IPS-18a (cell line): ENCODE results near the gene MAP4K5.
"Not testable (repeated sequence)": the region's sequence is repeated elsewhere in the genome, so short reads cannot be mapped to it uniquely, and the experiment has no call there.

Experiments
- H3K27ac ChIP-seq: one replicate; pipeline ENCODE4 v1.5.1; 2013; ENCODE audit warnings: low read length
- H3K27me3 ChIP-seq: one replicate; pipeline ENCODE4 v1.6.1; 2013; ENCODE audit warnings: mild to moderate bottlenecking, low read length; ENCODE audit not compliant: control insufficient read depth, insufficient read depth
- H3K36me3 ChIP-seq: one replicate; pipeline ENCODE4 v1.6.1; 2013; ENCODE audit warnings: low read depth, low read length; ENCODE audit not compliant: control insufficient read depth
- H3K4me1 ChIP-seq: one replicate; pipeline ENCODE4 v1.6.1; 2013; ENCODE audit warnings: low read depth, low read length; ENCODE audit not compliant: control insufficient read depth
- H3K4me3 ChIP-seq: one replicate; pipeline ENCODE4 v1.5.1; 2013; ENCODE audit warnings: low read length
- H3K9ac ChIP-seq: one replicate; pipeline ENCODE4 v1.6.1; 2013; ENCODE audit warnings: mild to moderate bottlenecking, low read length, moderate library complexity
- H3K9me3 ChIP-seq: one replicate; pipeline ENCODE4 v1.6.1; 2013; ENCODE audit warnings: low read depth, low read length; ENCODE audit not compliant: control insufficient read depth

The MAP4K5 gene

DNA sequence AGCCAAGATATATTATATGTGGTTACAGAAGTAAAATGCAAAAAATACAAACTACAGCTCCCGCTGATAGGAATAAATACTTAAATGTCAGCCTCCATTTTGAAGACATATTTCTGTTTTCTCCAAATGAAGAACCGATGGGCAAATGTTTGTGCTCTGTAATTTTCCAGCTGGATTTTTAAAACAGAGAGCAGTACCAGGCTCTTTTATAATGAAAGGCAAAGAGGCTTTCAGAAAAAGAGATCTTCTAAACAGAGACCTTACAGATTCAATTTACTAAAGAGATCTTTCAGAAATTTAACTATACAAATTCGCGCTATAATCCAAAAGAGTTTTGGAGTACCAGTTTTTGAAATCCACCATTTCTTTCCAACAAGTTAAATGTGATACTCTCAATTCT, 19.9 kb downstream of the MAP4K5 start:
- Histone ChIP-seq H3K27ac (no peak overlapping the region), H3K36me3 (no peaks in the 10 kb centered on the region), H3K4me3 (no peak overlapping the region), H3K9ac (no peak overlapping the region), H3K4me1 (no peaks in the 10 kb centered on the region), H3K27me3 (no peaks in the 10 kb centered on the region), H3K9me3 (no peaks in the 10 kb centered on the region)

DNA sequence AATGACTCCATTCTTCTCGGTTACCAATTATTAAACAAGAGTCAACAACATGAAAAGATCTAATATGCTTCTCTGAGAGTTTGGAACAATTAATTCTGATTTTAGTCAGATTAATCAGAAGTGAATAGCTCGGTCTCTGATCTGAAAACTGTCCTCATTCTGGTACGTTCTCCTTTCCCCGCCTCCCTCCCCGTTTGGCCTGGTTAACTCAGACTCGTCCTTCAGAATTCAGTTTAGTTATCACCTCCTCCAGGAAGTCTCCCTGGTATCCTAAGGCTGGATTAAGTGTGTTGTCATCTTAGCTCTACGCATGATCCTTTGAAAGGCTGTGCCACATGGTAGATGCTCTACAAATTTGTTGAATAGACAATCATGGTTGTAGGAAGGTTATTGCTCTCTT, 22.2 kb downstream of the MAP4K5 start:
- Histone ChIP-seq H3K4me1 (no peaks in the 10 kb centered on the region), H3K4me3 (no peak overlapping the region), H3K9me3 (no peaks in the 10 kb centered on the region), H3K9ac (no peak overlapping the region), H3K36me3 (no peaks in the 10 kb centered on the region), H3K27me3 (no peaks in the 10 kb centered on the region), H3K27ac (no peak overlapping the region)

DNA sequence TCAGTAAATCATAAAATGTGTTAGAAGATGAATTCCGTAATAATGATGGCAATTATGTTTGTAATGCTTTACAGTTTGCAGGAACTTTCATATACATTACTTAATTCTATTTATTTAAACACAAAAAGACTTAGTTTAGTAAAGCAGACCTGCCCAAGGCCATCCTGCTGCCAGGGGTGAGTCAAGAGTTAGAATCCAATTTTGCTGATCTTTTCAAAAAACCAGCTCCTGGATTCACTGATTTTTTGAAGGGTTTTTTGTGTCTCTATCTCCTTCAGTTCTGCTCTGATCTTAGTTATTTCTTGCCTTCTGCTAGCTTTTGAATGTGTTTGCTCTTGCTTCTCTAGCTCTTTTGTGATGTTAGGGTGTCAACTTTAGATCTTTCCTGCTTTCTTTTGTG, 25.3 kb downstream of the MAP4K5 start:
- not testable (repeated sequence) for H3K9ac ChIP-seq, H3K27me3 ChIP-seq, H3K4me1 ChIP-seq, H3K9me3 ChIP-seq, H3K4me3 ChIP-seq, H3K27ac ChIP-seq
- H3K36me3 ChIP-seq, result peaks cover 12% of the 10 kb centered on the region

DNA sequence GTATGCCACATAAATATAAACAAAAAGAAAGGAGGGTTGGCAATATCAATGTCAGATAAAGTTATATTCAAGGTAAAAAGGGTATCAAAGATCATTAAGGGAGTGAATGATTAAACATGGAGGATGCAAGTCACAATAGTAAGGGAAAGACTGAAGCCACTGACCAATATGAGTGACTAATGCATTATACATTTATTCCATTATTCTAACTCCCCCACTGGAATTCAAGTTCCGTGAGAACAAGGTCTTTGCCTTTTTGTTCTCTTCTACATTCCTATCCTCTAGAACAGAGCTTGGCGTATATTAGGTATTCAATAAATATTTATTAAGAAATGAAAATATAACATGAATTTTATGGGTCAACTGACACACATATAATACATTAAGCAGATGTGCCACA, 30.7 kb downstream of the MAP4K5 start:
- no peak overlapping the region for H3K27ac ChIP-seq
- H3K4me3 ChIP-seq, result no peak overlapping the region
- peaks cover 15% of the 10 kb centered on the region for H3K36me3 ChIP-seq
- no peaks in the 10 kb centered on the region for H3K27me3 ChIP-seq
- H3K9ac ChIP-seq, result no peak overlapping the region
- no peaks in the 10 kb centered on the region for H3K4me1 ChIP-seq
- H3K9me3 ChIP-seq, result no peaks in the 10 kb centered on the region

DNA sequence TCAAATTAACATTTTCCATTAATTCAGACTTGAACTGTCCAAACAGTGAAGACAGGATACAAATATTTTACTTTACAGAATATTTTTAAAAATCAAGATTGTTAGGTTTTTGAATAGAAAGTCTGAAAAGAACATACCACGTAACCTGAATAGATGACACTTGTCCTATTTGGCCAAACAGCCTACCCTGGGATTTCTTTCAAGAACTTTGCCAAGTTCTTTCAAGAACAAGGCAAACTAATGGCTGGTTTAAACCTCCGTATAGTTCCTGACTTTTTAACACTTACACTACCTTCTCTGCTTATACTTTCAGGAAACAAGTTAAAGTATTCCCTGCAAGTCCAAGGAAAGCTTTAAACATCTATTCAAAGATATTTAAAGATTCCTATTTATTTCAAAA, 35.0 kb downstream of the MAP4K5 start:
- Histone ChIP-seq H3K4me3 (no peak overlapping the region), H3K9ac (no peak overlapping the region), H3K27me3 (no peaks in the 10 kb centered on the region), H3K4me1 (no peaks in the 10 kb centered on the region), H3K9me3 (no peaks in the 10 kb centered on the region), H3K27ac (no peak overlapping the region), H3K36me3 (peaks cover 4% of the 10 kb centered on the region)

DNA sequence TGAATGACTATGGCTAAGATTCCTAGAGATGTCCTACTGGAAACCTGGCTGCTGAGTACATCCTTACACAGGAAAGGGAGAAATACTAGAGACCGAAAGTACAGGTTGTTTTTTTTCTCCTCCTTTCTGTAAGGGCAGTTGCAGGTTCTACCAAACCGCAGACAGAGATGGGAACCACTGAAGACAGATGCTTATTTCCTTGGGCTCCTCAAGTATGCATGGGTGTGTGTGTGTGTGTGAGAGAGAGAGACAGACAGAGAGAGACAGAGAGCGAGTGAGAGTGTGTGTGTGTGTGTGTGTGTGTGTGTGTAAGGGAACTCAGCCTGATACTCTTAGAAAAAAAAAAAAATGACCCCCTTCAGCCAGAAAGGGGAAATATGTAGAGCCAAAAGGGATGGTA, 42.5 kb downstream of the MAP4K5 start:
- H3K4me1 ChIP-seq, result no peaks in the 10 kb centered on the region
- no peak overlapping the region for H3K4me3 ChIP-seq
- H3K27me3 ChIP-seq, result no peaks in the 10 kb centered on the region
- no peak overlapping the region for H3K9ac ChIP-seq
- no peak overlapping the region for H3K27ac ChIP-seq
- H3K9me3 ChIP-seq, result no peaks in the 10 kb centered on the region
- H3K36me3 ChIP-seq, result peaks cover 3% of the 10 kb centered on the region

DNA sequence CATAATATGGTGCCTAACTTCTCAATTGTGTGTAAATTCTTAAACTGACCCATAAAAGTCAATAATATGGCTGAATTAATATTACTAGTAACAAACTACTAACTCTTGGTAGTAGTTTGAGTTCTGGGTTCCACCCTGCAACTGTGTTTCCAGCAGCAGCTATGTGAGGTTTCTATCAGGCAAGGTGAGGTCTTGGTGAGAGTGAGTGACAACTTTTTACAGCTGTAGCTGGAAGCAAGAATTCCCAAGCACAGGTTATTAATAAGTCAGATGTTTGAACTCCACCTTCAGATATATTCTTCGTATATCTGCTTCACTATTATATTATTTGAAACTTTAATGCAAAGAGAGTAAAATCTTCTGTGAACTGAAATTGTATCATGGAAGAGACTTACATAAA, 43.8 kb downstream of the MAP4K5 start:
- Histone ChIP-seq H3K27ac (no peak overlapping the region), H3K9ac (no peak overlapping the region), H3K9me3 (no peaks in the 10 kb centered on the region), H3K4me3 (no peak overlapping the region), H3K4me1 (no peaks in the 10 kb centered on the region), H3K27me3 (no peaks in the 10 kb centered on the region), H3K36me3 (peaks cover 3% of the 10 kb centered on the region)

DNA sequence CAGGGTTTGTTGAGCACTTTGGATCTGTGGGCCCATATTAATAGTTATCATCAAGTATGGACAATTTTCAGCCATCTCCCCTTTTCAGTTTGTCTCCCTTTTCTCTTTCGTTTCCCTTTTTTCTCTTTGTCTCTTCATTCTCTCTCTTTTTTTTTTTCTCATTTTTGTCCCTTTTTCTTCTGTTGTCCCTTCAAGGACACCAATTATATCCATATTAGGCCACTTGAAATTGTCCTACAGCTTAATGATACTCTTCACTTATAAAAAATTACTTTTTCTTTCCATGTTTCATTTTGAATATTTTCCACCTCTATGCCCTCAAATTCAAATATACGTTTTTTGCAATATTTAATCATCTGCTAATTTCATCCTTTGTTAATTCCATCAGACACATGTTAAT, 53.3 kb downstream of the MAP4K5 start:
- Histone ChIP-seq H3K9me3 (no peaks in the 10 kb centered on the region), H3K4me3 (no peak overlapping the region), H3K27ac (no peak overlapping the region), H3K9ac (no peak overlapping the region), H3K27me3 (no peaks in the 10 kb centered on the region), H3K36me3 (peaks cover 9% of the 10 kb centered on the region), H3K4me1 (no peaks in the 10 kb centered on the region)

DNA sequence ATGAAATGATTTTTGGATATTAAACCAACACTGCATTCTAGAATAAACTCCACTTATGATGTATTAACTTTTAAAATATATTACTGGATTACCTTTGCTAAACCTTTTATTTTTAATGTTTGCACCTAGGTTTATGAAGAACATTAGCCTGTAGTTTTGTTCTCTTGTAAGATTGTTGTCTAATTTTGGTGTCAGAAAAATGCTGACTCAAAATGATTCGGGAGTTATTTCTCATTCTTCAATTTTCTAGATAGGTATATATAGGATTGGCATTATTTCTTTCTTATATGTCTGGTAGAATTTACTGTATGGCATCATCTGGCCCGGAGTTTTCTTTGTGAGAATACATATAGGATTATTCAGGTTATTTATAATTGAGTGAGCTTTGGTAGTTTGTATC, 54.6 kb downstream of the MAP4K5 start:
- no peaks in the 10 kb centered on the region for H3K27me3 ChIP-seq
- no peak overlapping the region for H3K27ac ChIP-seq
- peaks cover 20% of the 10 kb centered on the region for H3K36me3 ChIP-seq
- no peaks in the 10 kb centered on the region for H3K9me3 ChIP-seq
- no peak overlapping the region for H3K4me3 ChIP-seq
- no peak overlapping the region for H3K9ac ChIP-seq
- H3K4me1 ChIP-seq, result no peaks in the 10 kb centered on the region

DNA sequence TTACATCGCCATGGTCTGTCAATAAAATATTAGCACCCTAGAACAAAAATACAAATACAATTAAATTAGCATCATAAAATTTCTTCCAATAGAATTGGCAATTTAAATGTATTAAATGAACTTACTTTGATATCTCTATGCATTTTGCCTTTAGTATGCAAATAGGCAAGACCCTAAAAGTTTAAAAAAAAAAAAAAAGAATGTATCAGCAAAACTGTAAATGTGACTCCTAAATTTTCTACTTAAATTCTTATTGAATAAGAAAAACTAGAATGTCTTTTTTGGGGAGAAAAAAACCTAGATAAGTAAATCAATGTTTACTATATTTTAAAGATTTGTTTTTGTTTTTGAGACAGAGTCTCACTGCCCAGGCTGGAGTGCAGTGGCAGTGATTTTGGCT, 56.2 kb downstream of the MAP4K5 start:
- Histone ChIP-seq H3K27me3 (no peaks in the 10 kb centered on the region), H3K36me3 (peaks cover 35% of the 10 kb centered on the region), H3K9me3 (no peaks in the 10 kb centered on the region), H3K4me1 (no peaks in the 10 kb centered on the region), H3K4me3 (no peak overlapping the region), H3K9ac (no peak overlapping the region), H3K27ac (no peak overlapping the region)

DNA sequence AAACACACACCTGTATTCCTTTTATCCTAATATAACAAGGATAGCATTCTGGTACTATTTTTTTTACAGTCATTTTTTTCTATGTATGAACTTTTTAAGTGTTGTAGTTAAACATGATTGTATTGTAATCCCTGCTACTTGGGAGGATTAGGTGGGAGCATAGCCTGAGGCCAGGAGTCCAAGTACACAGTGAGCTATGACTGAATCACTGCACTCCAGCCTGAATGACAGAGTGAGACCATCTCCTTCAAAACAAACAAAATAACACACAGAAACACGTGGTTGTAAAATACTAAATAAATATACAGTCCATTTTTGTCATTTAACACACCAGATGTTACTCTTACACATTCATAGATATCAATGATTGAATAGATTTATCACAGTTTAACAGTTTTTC, 56.9 kb downstream of the MAP4K5 start:
- Histone ChIP-seq H3K36me3 (peaks cover 35% of the 10 kb centered on the region), H3K4me3 (no peak overlapping the region), H3K4me1 (no peaks in the 10 kb centered on the region), H3K9ac (no peak overlapping the region), H3K27ac (no peak overlapping the region), H3K27me3 (no peaks in the 10 kb centered on the region), H3K9me3 (no peaks in the 10 kb centered on the region)

DNA sequence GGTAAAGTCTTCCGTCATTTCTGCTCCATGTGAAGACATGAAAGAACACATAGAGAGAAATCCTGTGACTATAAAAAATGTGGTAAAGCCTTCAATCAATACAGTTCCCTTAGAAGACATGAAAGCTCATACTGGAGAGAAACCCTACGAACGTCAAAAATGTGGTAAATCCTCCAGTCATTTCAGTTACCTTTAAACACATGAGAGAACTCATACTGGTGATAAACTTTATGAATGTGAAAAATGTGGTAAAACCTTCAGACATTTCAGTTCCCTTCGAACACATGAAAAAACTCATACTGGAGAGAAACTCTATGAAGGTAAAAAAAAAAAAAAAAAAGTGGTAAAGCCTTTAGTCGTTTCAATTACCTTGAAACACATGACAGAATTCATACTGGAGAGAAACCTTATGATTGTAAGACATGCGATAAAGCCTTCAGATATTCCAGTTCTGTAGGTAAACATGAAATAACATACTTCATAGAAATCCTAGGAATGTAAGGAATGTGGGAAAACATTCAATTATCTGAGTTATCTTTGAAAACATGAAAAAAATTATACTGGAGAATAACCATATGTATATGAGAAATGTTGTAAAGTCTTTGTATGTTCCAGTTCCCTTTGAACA, 60.4 kb downstream of the MAP4K5 start:
- H3K9ac ChIP-seq, result no peak overlapping the region
- no peaks in the 10 kb centered on the region for H3K9me3 ChIP-seq
- H3K36me3 ChIP-seq, result peaks cover 53% of the 10 kb centered on the region
- no peak overlapping the region for H3K27ac ChIP-seq
- no peaks in the 10 kb centered on the region for H3K27me3 ChIP-seq
- H3K4me3 ChIP-seq, result no peak overlapping the region
- no peaks in the 10 kb centered on the region for H3K4me1 ChIP-seq
